SJCRH30 (cell line): Measurements from ENCODE around the gene ABHD15. TPM values are rescaled to one million over a fixed set of nuclear protein-coding genes. Genes with fewer than 3 reads are reported as not detected.
A peak's percentile ranks its signal among the peaks of the same experiment; 100 is the strongest.

Experiments
- DNase-seq, 2 experiments: peaks; one replicate each; pipeline ENCODE4 v3.0.0-alpha.2; 2015 to 2020
- H3K27ac ChIP-seq: fragments of 250-450 bp; sonication (Bioruptor Pico); 2 replicates; pipeline ENCODE4 v1.5.1; 2020; ENCODE audit warnings: mild to moderate bottlenecking, moderate library complexity
- H3K27me3 ChIP-seq: fragments of 250-450 bp; sonication (Bioruptor Pico); 2 replicates; pipeline ENCODE4 v1.5.1; 2020; ENCODE audit warnings: mild to moderate bottlenecking, moderate library complexity
- H3K36me3 ChIP-seq: fragments of 250-450 bp; sonication (Bioruptor Pico); 2 replicates; pipeline ENCODE4 v1.5.1; 2020; ENCODE audit warnings: mild to moderate bottlenecking, moderate library complexity
- H3K4me1 ChIP-seq: fragments of 250-450 bp; sonication (Bioruptor Pico); 2 replicates; pipeline ENCODE4 v1.5.1; 2020; ENCODE audit warnings: mild to moderate bottlenecking, moderate library complexity
- H3K4me3 ChIP-seq: fragments of 250-450 bp; sonication (Bioruptor Pico); 2 replicates; pipeline ENCODE4 v1.5.1; 2020; ENCODE audit warnings: mild to moderate bottlenecking, moderate library complexity
- H3K9me3 ChIP-seq: fragments of 250-450 bp; sonication (Bioruptor Pico); replicated peaks from 2 replicates; pipeline ENCODE4 v1.5.1; 2020; ENCODE audit warnings: mild to moderate bottlenecking, moderate library complexity
- total RNA-seq: library from RNA; depleted of rRNA; stranded (reverse); fragments of >200 nt; shearing (Covaris generic); gene quantifications from 2 replicates; pipeline ENCODE4 v1.2.3, GENCODE V29; 2014

Gene ABHD15
- total RNA-seq, 1 experiment from 2014 or later = 18.5 TPM

- H3K36me3 ChIP-seq = peaks cover 15% of the 10 kb centered on the region; the same call in 1 of the 2 replicates
- H3K27ac ChIP-seq = no peak overlapping the region
- no peaks in the 10 kb centered on the region for H3K27me3 ChIP-seq
- no peaks in the 10 kb centered on the region for H3K9me3 ChIP-seq
- peak; percentile 77 to 86 for DNase-seq
- H3K4me3 ChIP-seq = no peak overlapping the region
- peaks cover 8% of the 10 kb centered on the region for H3K4me1 ChIP-seq
Observed at GRCh38 chr17:29579866-29580771, 13.3 kb upstream of the ABHD15 start.

GRCh38 chr17:29578626-29579485 lies 12.0 kb upstream of the ABHD15 start:
- H3K27me3 ChIP-seq = no peaks in the 10 kb centered on the region
- DNase-seq = no peak
- H3K27ac ChIP-seq = no peak overlapping the region
- no peaks in the 10 kb centered on the region for H3K9me3 ChIP-seq
- peaks cover 21% of the 10 kb centered on the region for H3K36me3 ChIP-seq
- no peaks in the 10 kb centered on the region for H3K4me1 ChIP-seq
- no peak overlapping the region for H3K4me3 ChIP-seq

GRCh38 chr17:29577385-29578211 lies 10.8 kb upstream of the ABHD15 start:
- no peak for DNase-seq
- Histone ChIP-seq H3K27me3 (no peaks in the 10 kb centered on the region), H3K4me3 (no peak overlapping the region), H3K36me3 (peaks cover 26% of the 10 kb centered on the region), H3K4me1 (no peaks in the 10 kb centered on the region), H3K9me3 (no peaks in the 10 kb centered on the region), H3K27ac (no peak overlapping the region)

GRCh38 chr17:29577001-29577370 lies 10.1 kb upstream of the ABHD15 start:
- H3K27me3 ChIP-seq = no peaks in the 10 kb centered on the region
- DNase-seq = no peak
- H3K4me1 ChIP-seq = no peaks in the 10 kb centered on the region
- peaks cover 21% of the 10 kb centered on the region for H3K36me3 ChIP-seq
- no peaks in the 10 kb centered on the region for H3K9me3 ChIP-seq
- no peak overlapping the region for H3K4me3 ChIP-seq
- no peak overlapping the region for H3K27ac ChIP-seq

GRCh38 chr17:29576214-29577000 lies 9.6 kb upstream of the ABHD15 start:
- no peak for DNase-seq
- peaks cover 21% of the 10 kb centered on the region for H3K36me3 ChIP-seq
- H3K27me3 ChIP-seq = no peaks in the 10 kb centered on the region
- H3K4me3 ChIP-seq = no peak overlapping the region
- no peak overlapping the region for H3K27ac ChIP-seq
- H3K9me3 ChIP-seq = no peaks in the 10 kb centered on the region
- no peaks in the 10 kb centered on the region for H3K4me1 ChIP-seq

- no peaks in the 10 kb centered on the region for H3K27me3 ChIP-seq
- H3K9me3 ChIP-seq = no peaks in the 10 kb centered on the region
- no peak for DNase-seq
- peaks cover 19% of the 10 kb centered on the region for H3K36me3 ChIP-seq
- no peak overlapping the region for H3K4me3 ChIP-seq
- no peaks in the 10 kb centered on the region for H3K4me1 ChIP-seq
- H3K27ac ChIP-seq = no peak overlapping the region
Observed at GRCh38 chr17:29575511-29576213, 8.8 kb upstream of the ABHD15 start.

GRCh38 chr17:29574732-29575510 lies 8.1 kb upstream of the ABHD15 start:
- H3K9me3 ChIP-seq = no peaks in the 10 kb centered on the region
- H3K27me3 ChIP-seq = no peaks in the 10 kb centered on the region
- no peak overlapping the region for H3K27ac ChIP-seq
- H3K4me3 ChIP-seq = no peak overlapping the region
- peaks cover 19% of the 10 kb centered on the region for H3K36me3 ChIP-seq
- DNase-seq = no peak
- H3K4me1 ChIP-seq = no peaks in the 10 kb centered on the region

GRCh38 chr17:29573871-29574731 lies 7.3 kb upstream of the ABHD15 start:
- no peaks in the 10 kb centered on the region for H3K4me1 ChIP-seq
- H3K27me3 ChIP-seq = no peaks in the 10 kb centered on the region
- no peak for DNase-seq
- no peaks in the 10 kb centered on the region for H3K9me3 ChIP-seq
- no peak overlapping the region for H3K27ac ChIP-seq
- no peak overlapping the region for H3K4me3 ChIP-seq
- peaks cover 19% of the 10 kb centered on the region for H3K36me3 ChIP-seq

- peaks cover 19% of the 10 kb centered on the region for H3K36me3 ChIP-seq
- no peak overlapping the region for H3K27ac ChIP-seq
- H3K27me3 ChIP-seq = no peaks in the 10 kb centered on the region
- no peaks in the 10 kb centered on the region for H3K4me1 ChIP-seq
- H3K4me3 ChIP-seq = no peak overlapping the region
- no peak for DNase-seq
- H3K9me3 ChIP-seq = no peaks in the 10 kb centered on the region
Observed at GRCh38 chr17:29573558-29573869, 6.7 kb upstream of the ABHD15 start.

- Histone ChIP-seq H3K27ac (no peak overlapping the region), H3K36me3 (peaks cover 19% of the 10 kb centered on the region), H3K4me1 (no peaks in the 10 kb centered on the region), H3K27me3 (no peaks in the 10 kb centered on the region), H3K9me3 (no peaks in the 10 kb centered on the region), H3K4me3 (no peak overlapping the region)
- DNase-seq = no peak
Observed at GRCh38 chr17:29572691-29573557, 6.1 kb upstream of the ABHD15 start.

- no peaks in the 10 kb centered on the region for H3K9me3 ChIP-seq
- H3K4me1 ChIP-seq = no peaks in the 10 kb centered on the region
- no peak overlapping the region for H3K4me3 ChIP-seq
- peaks cover 18% of the 10 kb centered on the region for H3K36me3 ChIP-seq
- no peak for DNase-seq
- no peak overlapping the region for H3K27ac ChIP-seq
- no peaks in the 10 kb centered on the region for H3K27me3 ChIP-seq
Observed at GRCh38 chr17:29571883-29572681, 5.2 kb upstream of the ABHD15 start.
